Left renal pelvis (tissue), 4 donors: ENCODE data around the gene IL13RA1. TPM values are rescaled to one million over a fixed set of nuclear protein-coding genes. Genes with fewer than 3 reads are reported as not detected.
"Not testable (repeated sequence)": the region's sequence is repeated elsewhere in the genome, so short reads cannot be mapped to it uniquely, and the experiment has no call there.

ENCODE experiments used
- DNase-seq, 4 donors: peaks; one replicate each; pipeline ENCODE4 v3.0.0-alpha.2; 2013; ENCODE audit warnings: low read depth in 4 of 4, low spot score in 3 of 4
- polyA plus RNA-seq, 4 donors: library from polyadenylated mRNA; unstranded; fragments of 120-200 nt; gene quantifications; one replicate each; pipeline ENCODE4 v1.2.1, GENCODE V29; 2013; ENCODE audit not compliant: insufficient read length in 4 of 4

IL13RA1 gene
- polyA plus RNA-seq, 4 donors, result 49.0 to 75.5 (median 67.2) TPM

DNA sequence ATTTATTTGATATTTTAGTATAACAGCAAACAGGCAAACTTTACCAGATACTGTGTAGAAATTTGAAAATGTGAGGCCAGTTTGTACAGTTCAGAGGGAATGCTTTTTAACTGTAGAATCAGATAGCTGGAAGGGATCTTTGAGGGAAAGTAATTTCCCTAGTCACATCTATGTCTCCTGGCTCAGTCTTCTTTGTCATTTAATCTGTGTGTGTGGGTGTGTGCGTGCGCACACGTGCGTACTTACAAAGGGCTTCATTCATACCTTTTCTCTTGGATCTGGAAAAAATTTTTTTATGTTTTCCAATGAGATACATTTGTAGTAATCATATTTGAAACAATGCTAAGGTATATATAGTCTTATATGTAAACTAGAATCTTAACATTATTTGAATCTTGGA lies 44.6 kb downstream of the IL13RA1 start:
- no peak for DNase-seq

DNA sequence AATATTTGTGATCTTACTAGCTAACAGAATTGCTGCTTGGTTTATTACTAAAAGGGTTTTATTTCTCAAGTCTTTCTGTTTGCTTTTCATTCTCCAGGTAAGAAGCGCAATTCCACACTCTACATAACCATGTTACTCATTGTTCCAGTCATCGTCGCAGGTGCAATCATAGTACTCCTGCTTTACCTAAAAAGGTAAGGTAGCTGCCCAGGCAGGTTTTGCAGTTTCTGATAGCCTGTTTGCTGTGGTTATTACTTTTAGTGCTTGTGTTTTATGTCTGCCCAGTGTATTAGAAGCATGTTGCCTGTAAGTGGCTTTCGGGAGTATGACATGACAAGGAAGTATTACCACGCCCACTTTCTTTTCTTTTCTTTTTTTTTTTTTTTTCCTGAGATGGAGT lies 46.4 kb downstream of the IL13RA1 start:
- no peak for DNase-seq

- no peak for DNase-seq
Observed at GRCh38 chrX:118779581-118779980, 52.2 kb downstream of the IL13RA1 start.

DNA sequence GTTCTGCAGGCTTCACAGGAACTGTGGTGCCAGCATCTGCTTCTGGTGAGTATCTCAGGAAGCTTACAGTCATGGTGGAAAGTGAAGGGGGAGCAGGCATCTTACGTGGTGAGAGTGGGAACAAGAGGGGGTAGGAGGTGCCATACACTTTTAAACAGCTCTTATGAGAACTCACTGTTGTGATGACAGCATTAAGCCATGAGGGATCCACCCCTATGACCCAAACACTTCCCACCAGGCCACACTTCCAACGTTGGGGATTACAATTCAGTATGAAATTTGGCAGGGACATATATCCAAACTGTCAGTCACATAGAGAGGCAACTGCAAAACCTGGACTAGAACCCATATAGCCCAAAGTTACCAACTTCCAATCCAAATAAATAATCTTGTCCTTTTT lies 53.1 kb downstream of the IL13RA1 start:
- no peak for DNase-seq

DNA sequence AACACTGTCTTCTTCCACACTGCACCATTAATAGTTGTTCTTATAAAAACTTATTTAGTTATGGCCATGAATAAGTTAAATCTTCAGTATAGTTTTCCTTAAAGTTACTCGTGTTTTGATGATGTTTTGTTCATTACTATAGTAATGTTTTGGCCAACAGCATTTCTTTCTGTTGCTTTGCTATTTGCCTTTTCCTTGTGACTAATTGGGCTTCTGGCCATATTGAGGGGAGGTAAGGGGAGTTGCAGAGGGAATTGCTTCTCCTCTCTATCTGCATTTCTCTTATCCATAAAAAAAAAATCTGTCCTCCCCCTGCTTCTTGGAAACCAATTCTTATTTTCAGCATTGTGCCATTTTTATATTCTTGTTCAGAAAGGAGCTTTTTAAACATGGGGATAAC lies 53.5 kb downstream of the IL13RA1 start:
- DNase-seq, result no peak

GRCh38 chrX:118795528-118796280 lies 68.3 kb downstream of the IL13RA1 start:
- DNase-seq, result no peak

- no peak for DNase-seq
Observed at GRCh38 chrX:118802857-118803256, 75.5 kb downstream of the IL13RA1 start.

- DNase-seq, result no peak
Observed at GRCh38 chrX:118807151-118808017, 80.0 kb downstream of the IL13RA1 start.

DNA sequence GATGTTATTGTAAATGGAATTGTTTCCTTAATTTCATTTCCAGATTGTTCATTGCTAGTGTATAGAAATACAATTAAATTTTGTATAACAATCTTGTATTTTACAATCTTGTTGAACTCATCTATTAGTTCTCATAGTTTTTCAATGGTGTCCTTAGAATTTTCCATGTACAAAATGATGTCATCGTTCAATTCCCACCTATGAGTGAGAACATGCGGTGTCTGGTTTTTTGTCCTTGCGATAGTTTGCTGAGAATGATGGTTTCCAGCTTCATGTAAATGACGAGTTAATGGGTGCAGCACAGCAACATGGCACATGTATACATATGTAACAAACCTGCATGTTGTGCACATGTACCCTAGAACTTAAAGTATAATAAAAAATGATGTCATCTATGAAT lies 89.9 kb downstream of the IL13RA1 start:
- not testable (repeated sequence) for DNase-seq

DNA sequence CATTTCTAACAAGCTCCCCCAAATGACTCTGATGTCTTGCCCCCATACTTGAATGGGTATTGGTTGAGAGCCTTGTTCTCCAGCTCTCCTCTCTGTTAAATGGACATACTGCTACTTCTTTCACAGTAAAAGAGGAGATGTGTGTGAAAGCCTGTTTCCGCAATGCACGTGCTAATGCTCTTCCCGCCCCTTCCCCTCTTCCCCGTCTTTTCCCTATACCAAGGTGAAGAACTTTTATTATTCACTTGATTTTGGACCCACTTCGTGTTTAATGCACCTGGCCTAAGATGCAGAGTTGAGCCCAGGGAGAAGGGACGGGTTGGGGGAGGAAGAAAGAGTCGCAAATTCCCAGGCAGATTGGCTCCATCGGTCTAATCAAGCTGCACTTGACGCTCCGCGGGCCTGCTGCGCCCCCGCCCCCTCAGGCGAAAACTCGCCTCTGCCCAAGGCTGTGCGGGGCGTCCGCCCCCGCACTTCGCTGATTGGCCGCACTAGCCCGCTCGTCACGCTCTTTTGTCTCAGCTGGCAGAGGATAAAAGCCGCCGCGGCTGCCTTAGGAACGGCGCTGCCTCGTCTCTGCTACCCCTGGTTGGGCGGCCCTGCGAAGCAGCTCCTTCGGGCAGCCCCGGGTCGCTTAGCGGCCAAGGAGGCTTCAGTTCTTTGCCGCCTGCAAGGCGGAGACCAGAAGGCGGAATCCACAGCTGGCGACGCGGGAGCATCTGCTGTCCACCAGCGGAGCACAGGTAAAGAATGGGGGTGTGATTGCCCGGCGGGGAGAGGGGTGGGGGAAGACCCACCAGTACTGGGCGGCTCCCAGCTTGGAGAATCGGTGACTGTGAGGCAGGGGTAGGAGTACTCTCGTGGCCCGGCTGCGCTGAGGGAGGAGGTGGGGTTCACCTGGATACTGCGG lies 96.1 kb downstream of the IL13RA1 start, which contains the start of gene ZCCHC12:
ZCCHC12 (plus strand) TSS at position 562 of the 910 bp plus-strand sequence. CDS start 1,421 bp downstream, outside the sequence.
- DNase-seq, result peak in 2 of 4 donors; percentile 39 to 42

DNA sequence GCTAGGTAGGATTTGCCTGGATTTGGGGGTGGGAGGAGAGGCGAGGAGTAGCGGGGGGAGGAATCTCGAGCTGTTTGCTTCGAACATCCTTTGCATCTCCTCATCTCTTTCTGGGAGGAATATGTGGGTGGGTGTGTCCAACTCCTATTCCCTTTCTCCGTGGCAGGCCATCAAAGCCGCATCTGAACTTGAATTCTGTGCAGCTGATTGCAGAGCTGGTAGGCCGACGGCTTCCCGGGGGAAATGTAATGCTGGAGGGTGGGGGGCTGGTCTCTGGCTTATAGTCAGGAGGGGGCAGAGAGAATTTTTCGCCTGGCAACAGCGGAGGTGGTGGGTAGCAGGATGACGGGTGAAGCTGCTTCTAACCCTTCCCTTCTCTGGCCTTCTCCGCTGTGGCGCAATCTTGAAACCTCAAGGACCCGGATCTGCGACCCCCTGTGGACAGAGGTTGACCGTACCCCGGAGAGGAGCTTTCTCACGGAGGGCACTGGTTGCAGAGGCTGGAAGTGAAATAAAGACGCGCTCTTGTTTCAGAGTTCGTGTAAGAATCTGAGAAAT lies 96.8 kb downstream of the IL13RA1 start:
- DNase-seq, result no peak

DNA sequence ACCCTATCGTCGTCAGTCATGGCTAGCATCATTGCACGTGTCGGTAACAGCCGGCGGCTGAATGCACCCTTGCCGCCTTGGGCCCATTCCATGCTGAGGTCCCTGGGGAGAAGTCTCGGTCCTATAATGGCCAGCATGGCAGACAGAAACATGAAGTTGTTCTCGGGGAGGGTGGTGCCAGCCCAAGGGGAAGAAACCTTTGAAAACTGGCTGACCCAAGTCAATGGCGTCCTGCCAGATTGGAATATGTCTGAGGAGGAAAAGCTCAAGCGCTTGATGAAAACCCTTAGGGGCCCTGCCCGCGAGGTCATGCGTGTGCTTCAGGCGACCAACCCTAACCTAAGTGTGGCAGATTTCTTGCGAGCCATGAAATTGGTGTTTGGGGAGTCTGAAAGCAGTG lies 97.8 kb downstream of the IL13RA1 start:
- no peak for DNase-seq

GRCh38 chrX:118839334-118839958 lies 112.0 kb downstream of the IL13RA1 start:
- peak in 1 of 4 donors; percentile 32 for DNase-seq

Other genes with a start within 250 kb of the IL13RA1 start
- 10 to 100 TPM; 15.3 to 89.2 (median 26.5) TPM for gene DOCK11, start 231.8 kb upstream of the IL13RA1 start, polyA plus RNA-seq
- gene ZCCHC12, start 96.2 kb downstream of the IL13RA1 start, polyA plus RNA-seq, result 1 to 10 TPM in 3 of 4 donors, under 1 TPM in 1; 0.85 to 5.1 (median 1.1) TPM
- 1 to 10 TPM in 3 of 4 donors, under 1 TPM in 1; 0.79 to 1.6 (median 1.1) TPM for gene LONRF3, start 247.0 kb downstream of the IL13RA1 start, polyA plus RNA-seq